K562 (cell line): ENCODE measurements around the gene MTFMT. TPM values are rescaled to one million over a fixed set of nuclear protein-coding genes. Genes with fewer than 3 reads are reported as not detected.

ENCODE experiments used
- CBFA2T2 ChIP-seq: fragments of 450-650 bp; conservative IDR thresholded peaks from 2 replicates; pipeline ENCODE4 v1.6.1; 2017; ENCODE audit warnings: mild to moderate bottlenecking
- EZH2 ChIP-seq: IDR thresholded peaks from 2 replicates; pipeline ENCODE4 v1.6.1; 2012; ENCODE audit warnings: low read depth, mild to moderate bottlenecking, inconsistent platforms, low read length, borderline replicate concordance
- KAT7 ChIP-seq: sonication (generic); formaldehyde crosslinking; IDR thresholded peaks from 2 replicates; pipeline ENCODE4 v1.8.0; 2022; ENCODE audit warnings: missing genetic modification reagents, mild to moderate bottlenecking, borderline replicate concordance
- MGA ChIP-seq: fragments of 450-650 bp; IDR thresholded peaks from 2 replicates; pipeline ENCODE4 v1.6.1; 2016; ENCODE audit warnings: mild to moderate bottlenecking, moderate library complexity
- NEUROD1 ChIP-seq: fragments of 150-350 bp; IDR thresholded peaks from 2 replicates; pipeline ENCODE4 v1.6.1; 2014; ENCODE audit warnings: borderline replicate concordance, low read length, low read depth; ENCODE audit not compliant: partially characterized antibody
- TOE1 ChIP-seq, 2 experiments: fragments of 450-650 bp in 1 of 2; sonication (generic) in 1 of 2; formaldehyde crosslinking in 1 of 2; IDR thresholded peaks; 2 replicates each; pipeline versions ENCODE4 v1.7.1 to v1.8.0; 2016 to 2022; ENCODE audit warnings: borderline replicate concordance in 2 of 2, mild to moderate bottlenecking in 2 of 2, antibody characterized with exemption in 1 of 2, inconsistent platforms in 1 of 2, low read depth in 1 of 2, missing genetic modification reagents in 1 of 2, moderate library complexity in 1 of 2
- USF1 ChIP-seq: sonication (generic); formaldehyde crosslinking; IDR thresholded peaks from 2 replicates; pipeline ENCODE4 v1.9.0; 2022; ENCODE audit warnings: mild to moderate bottlenecking, missing genetic modification reagents
- ZKSCAN3 ChIP-seq: fragments of 250-450 bp; sonication (Bioruptor Pico); IDR thresholded peaks from 2 replicates; pipeline ENCODE4 v1.4.0; 2020
- polyA plus RNA-seq, 8 experiments: library from polyadenylated mRNA; depleted of rRNA in 4 of 8; stranded (reverse) in 5 of 8; unstranded in 3 of 8; fragments of >200 nt; fragmentation: Nextera tagmentation in 2 of 8; fragmentation: Illumina TruSeq in 1 of 8; extraction: Ambion mirVana in 2 of 8; extraction: Trizol in 1 of 8; gene quantifications; 2 replicates each; pipeline versions ENCODE4 v1.2.1 to v1.2.3, GENCODE V29; 2011 to 2014; ENCODE audit warnings: inconsistent platforms in 1 of 8, missing spikeins in 1 of 8
- total RNA-seq, 7 experiments: library from RNA; depleted of rRNA in 6 of 7; stranded (reverse); fragments of >200 nt in 6 of 7; fragmentation: Illumina TruSeq in 2 of 7; extraction: Trizol in 2 of 7; gene quantifications; 2 replicates each; pipeline versions ENCODE4 v1.2.1 to v1.2.3, GENCODE V29; 2011 to 2021; ENCODE audit warnings: low replicate concordance in 1 of 7

The MTFMT gene
- total and polyA plus RNA-seq, 9 of the 15 experiments (the other 6 are each of a cell fraction or from before 2014, with no cell fraction given): 1.4 to 31.1 (median 16.2) TPM

- TF ChIP-seq EZH2 (no peak), USF1 (CRISPR knock-in tag) (peak; percentile 97), NEUROD1 (peak; percentile 82), KAT7 (no peak), TOE1 (IDR thresholded peaks at IDR 0.05; ENCODE audit: borderline replicate concordance) (no peak), TOE1 (CRISPR knock-in tag; IDR thresholded peaks at IDR 0.05; ENCODE audit: borderline replicate concordance, low read depth) (no peak), MGA (peak; percentile 63), ZKSCAN3 (no peak), CBFA2T2 (0 out of 2 replicates have a peak, but pooled peaks have one; percentile 21)
These were observed 20.0 kb upstream of the MTFMT start (continued) for GRCh38 chr15:65049418-65049840.
